H1 (cell line): Measurements from ENCODE around the gene GNB5. TPM values are rescaled to one million over a fixed set of nuclear protein-coding genes. Genes with fewer than 3 reads are reported as not detected.

ENCODE experiments used
- CTCF ChIA-PET: fragments of 300-600 bp; sonication (Branson Sonifier 250); formaldehyde crosslinking; loops from one replicate; lab custom pipeline; 2021; ENCODE audit not compliant: partially characterized antibody; lab: Charles Lee
- POLR2A ChIA-PET: fragments of 300-600 bp; sonication (Branson Sonifier 250); formaldehyde crosslinking; loops from one replicate; lab custom pipeline; 2021; ENCODE audit warnings: inconsistent platforms; ENCODE audit not compliant: partially characterized antibody; lab: Charles Lee
- DNase-seq, 2 experiments: peaks; one replicate each; pipeline versions ENCODE4 v3.0.0 to v3.0.0-alpha.2; 2010 to 2022; ENCODE audit warnings: low spot score in 2 of 2, low read depth in 1 of 2, mixed read lengths in 1 of 2
- FAIRE-seq: peaks from 2 replicates; lab custom pipeline; 2011; peaks lifted over from hg19 to GRCh38; lab: Jason Lieb, UNC
- H2AFZ ChIP-seq: 2 replicates; pipeline ENCODE4 v1.8.1; 2012; ENCODE audit warnings: low read length, inconsistent platforms
- H2AK5ac ChIP-seq: 2 replicates; pipeline ENCODE4 v1.6.1; 2013; ENCODE audit warnings: low read depth, low read length
- H2BK120ac ChIP-seq: replicated peaks from 2 replicates; pipeline ENCODE3; 2013; ENCODE audit warnings: low read depth, low read length, inconsistent platforms
- H2BK12ac ChIP-seq: 2 replicates; pipeline ENCODE4 v1.6.1; 2013; ENCODE audit warnings: low read depth, low read length
- H2BK15ac ChIP-seq: 2 replicates; pipeline ENCODE4 v1.6.1; 2013; ENCODE audit warnings: low read length
- H2BK20ac ChIP-seq: 2 replicates; pipeline ENCODE4 v1.6.1; 2013; ENCODE audit warnings: low read length
- H2BK5ac ChIP-seq: 2 replicates; pipeline ENCODE4 v1.6.1; 2013; ENCODE audit warnings: low read depth, low read length
- H3K14ac ChIP-seq: 2 replicates; pipeline ENCODE4 v1.6.1; 2013; ENCODE audit warnings: inconsistent platforms; ENCODE audit not compliant: insufficient read length
- H3K18ac ChIP-seq: 2 replicates; pipeline ENCODE4 v1.6.1; 2013; ENCODE audit warnings: low read length; ENCODE audit errors: extremely low read depth
- H3K23ac ChIP-seq: 2 replicates; pipeline ENCODE4 v1.6.1; 2013; ENCODE audit warnings: inconsistent platforms; ENCODE audit not compliant: insufficient read length
- H3K23me2 ChIP-seq: 2 replicates; pipeline ENCODE4 v1.6.1; 2013; ENCODE audit warnings: low read depth, low read length
- H3K27ac ChIP-seq: 2 replicates; pipeline ENCODE4 v1.6.1; 2011; ENCODE audit warnings: low read depth, low read length, inconsistent platforms
- H3K27me3 ChIP-seq, 4 experiments: replicated peaks in 1 of 4; 1 replicate in 1 of 4; 2 replicates in 3 of 4; pipeline versions ENCODE4 v1.6.1 to v1.8.1; 2011 to 2013; ENCODE audit warnings: low read length in 3 of 4, mild to moderate bottlenecking in 3 of 4, inconsistent platforms in 2 of 4, mixed read lengths in 2 of 4, moderate library complexity in 1 of 4; ENCODE audit not compliant: control insufficient read depth in 3 of 4, insufficient read depth in 3 of 4; ENCODE audit errors: extremely low read depth in 1 of 4
- H3K36me3 ChIP-seq, 4 experiments: 2 replicates each; pipeline versions ENCODE4 v1.6.1 to v1.8.1; 2011 to 2013; ENCODE audit warnings: mild to moderate bottlenecking in 4 of 4, low read length in 3 of 4, moderate library complexity in 2 of 4, control low read depth in 1 of 4, inconsistent platforms in 1 of 4; ENCODE audit not compliant: insufficient read depth in 4 of 4, control insufficient read depth in 2 of 4
- H3K4ac ChIP-seq: replicated peaks from 2 replicates; pipeline ENCODE3; 2013; ENCODE audit warnings: low read length, low read depth, mixed read lengths, inconsistent platforms; ENCODE audit not compliant: insufficient read length
- H3K4me1 ChIP-seq, 4 experiments: replicated peaks in 1 of 4; 1 replicate in 1 of 4; 2 replicates in 3 of 4; pipeline versions ENCODE4 v1.6.1 to v1.8.1; 2011 to 2013; ENCODE audit warnings: low read length in 3 of 4, inconsistent platforms in 2 of 4, mixed read lengths in 1 of 4; ENCODE audit not compliant: insufficient read depth in 4 of 4, control insufficient read depth in 3 of 4
- H3K4me2 ChIP-seq, 2 experiments: 2 replicates each; pipeline versions ENCODE4 v1.6.1 to v1.8.1; 2011 to 2013; ENCODE audit warnings: low read depth in 2 of 2, low read length in 2 of 2, control low read depth in 1 of 2, inconsistent platforms in 1 of 2, mild to moderate bottlenecking in 1 of 2; ENCODE audit not compliant: insufficient read depth in 1 of 2
- H3K4me3 ChIP-seq, 4 experiments: fragments of 200-600, 300-600 bp in 1 of 4; sonication (generic), shearing (Covaris generic), sonication (Bioruptor Twin) in 1 of 4; 2 replicates each; pipeline versions ENCODE4 v1.5.1 to v1.8.1; 2011 to 2016; ENCODE audit warnings: low read length in 4 of 4, low read depth in 3 of 4, control low read depth in 2 of 4, inconsistent platforms in 2 of 4, mild to moderate bottlenecking in 2 of 4, mixed read lengths in 1 of 4, moderate library complexity in 1 of 4; ENCODE audit not compliant: insufficient read depth in 2 of 4; ENCODE audit errors: extremely low read depth in 1 of 4
- H3K56ac ChIP-seq: replicated peaks from 2 replicates; pipeline ENCODE3; 2013; ENCODE audit warnings: low read depth, mild to moderate bottlenecking, mixed read lengths, low read length, inconsistent platforms; ENCODE audit not compliant: insufficient read length
- H3K79me1 ChIP-seq: 2 replicates; pipeline ENCODE4 v1.6.1; 2013; ENCODE audit warnings: low read depth, low read length, control low read depth
- H3K79me2 ChIP-seq, 2 experiments: 2 replicates each; pipeline versions ENCODE4 v1.6.1 to v1.8.1; 2012 to 2013; ENCODE audit warnings: low read length in 2 of 2, mild to moderate bottlenecking in 2 of 2, inconsistent platforms in 1 of 2; ENCODE audit not compliant: insufficient read depth in 2 of 2, control insufficient read depth in 1 of 2
- H3K9ac ChIP-seq, 4 experiments: replicated peaks in 1 of 4; 1 replicate in 1 of 4; 2 replicates in 3 of 4; pipeline versions ENCODE4 v1.6.1 to v1.8.1; 2011 to 2013; ENCODE audit warnings: low read depth in 3 of 4, low read length in 3 of 4, control low read depth in 2 of 4, mild to moderate bottlenecking in 2 of 4, moderate library complexity in 2 of 4, inconsistent platforms in 1 of 4; ENCODE audit errors: extremely low read depth in 1 of 4
- H3K9me3 ChIP-seq, 2 experiments: 2 replicates each; pipeline versions ENCODE4 v1.6.1 to v1.8.1; 2012 to 2013; ENCODE audit warnings: mild to moderate bottlenecking in 2 of 2, moderate library complexity in 2 of 2, control low read depth in 1 of 2, inconsistent platforms in 1 of 2, low read depth in 1 of 2, low read length in 1 of 2, mixed read lengths in 1 of 2; ENCODE audit not compliant: insufficient read depth in 2 of 2
- H4K20me1 ChIP-seq, 2 experiments: replicated peaks in 1 of 2; 2 replicates each; pipeline versions ENCODE3 to v1.8.1; 2011 to 2013; ENCODE audit warnings: inconsistent platforms in 2 of 2, low read length in 2 of 2, mild to moderate bottlenecking in 1 of 2; ENCODE audit not compliant: insufficient read depth in 2 of 2, control insufficient read depth in 1 of 2
- H4K5ac ChIP-seq: 2 replicates; pipeline ENCODE4 v1.6.1; 2013; ENCODE audit warnings: low read length, low read depth, mixed read lengths, inconsistent platforms; ENCODE audit not compliant: insufficient read length
- H4K8ac ChIP-seq: 2 replicates; pipeline ENCODE4 v1.8.0; 2013; ENCODE audit warnings: mild to moderate bottlenecking, moderate library complexity, low read length, inconsistent platforms; ENCODE audit not compliant: insufficient read depth; ENCODE audit errors: extremely low read depth
- H4K91ac ChIP-seq: replicated peaks from 2 replicates; pipeline ENCODE3; 2013; ENCODE audit warnings: low read length, mixed read lengths, inconsistent platforms; ENCODE audit not compliant: insufficient read length
- SP1 ChIP-seq: IDR thresholded peaks from 2 replicates; pipeline ENCODE4 v1.6.1; 2011; ENCODE audit warnings: low read depth, low read length
- polyA plus RNA-seq, 7 experiments: library from polyadenylated mRNA; depleted of rRNA in 3 of 7; stranded (reverse) in 5 of 7; unstranded in 2 of 7; fragments of >200 nt in 5 of 7; fragments of 200-250 nt in 2 of 7; gene quantifications; 1 replicate in 5 of 7; 2 replicates in 1 of 7; 4 replicates in 1 of 7; pipeline versions ENCODE4 v1.2.1 to v1.2.3, GENCODE V29; 2011 to 2013; ENCODE audit warnings: missing spikeins in 2 of 7, mixed read lengths in 2 of 7
- total RNA-seq: library from RNA; stranded (reverse); fragmentation: NEBNext Ultra II Directional; extraction: Animal tissue kit (Norgen Biotek cat#: 25700); gene quantifications from 2 replicates; pipeline ENCODE4 v1.2.1, GENCODE V29; 2021

GNB5 gene
- total and polyA plus RNA-seq, 2 of the 8 experiments (the other 6 are each of a cell fraction or from before 2014, with no cell fraction given), result 21.7 to 42.5 TPM

GRCh38 chr15:52090193-52090592, 101.0 kb downstream of the GNB5 start:
- Histone ChIP-seq H3K79me2 (no peaks in the 10 kb centered on the region), H3K4me1 (no peaks in the 10 kb centered on the region), H3K79me1 (no peaks in the 10 kb centered on the region), H2BK20ac (no peak overlapping the region), H3K14ac (no peak overlapping the region), H3K9me3 (no peaks in the 10 kb centered on the region), H3K56ac (no peak overlapping the region), H4K8ac (no peak overlapping the region), H4K5ac (no peak overlapping the region), H2AK5ac (no peak overlapping the region), H3K23ac (no peak overlapping the region), H3K36me3 (no peaks in the 10 kb centered on the region), H3K4me2 (no peak overlapping the region), H3K4me3 (no peak overlapping the region), H3K27ac (no peak overlapping the region), H3K23me2 (no peaks in the 10 kb centered on the region), H3K9ac (no peak overlapping the region), H2BK5ac (no peak overlapping the region), H2BK12ac (no peak overlapping the region), H2BK15ac (no peak overlapping the region), H3K27me3 (no peaks in the 10 kb centered on the region), H4K20me1 (no peaks in the 10 kb centered on the region), H2AFZ (no peak overlapping the region), H4K91ac (no peak overlapping the region), H3K4ac (no peak overlapping the region), H2BK120ac (no peak overlapping the region), H3K18ac (no peak overlapping the region)
- FAIRE-seq, result no peak
- TF ChIP-seq SP1, result no peak
- DNase-seq, result no peak
- POLR2A ChIA-PET, result interaction anchor here (1.1 kb wide), 1 partner anchor 19 kb away, joined by 3 read pairs; no protein-coding TSS in a partner anchor
- CTCF ChIA-PET, result interaction anchor here (1.1 kb wide), 1 partner anchor 14 kb away, joined by 3 read pairs; no protein-coding TSS in a partner anchor
